Stimulated activated naive CD8-positive, alpha-beta T cell treated with anti-CD3 and anti-CD28 coated beads, Interleukin-15, Interleukin-2, amounts not matched to agents 100 ng/mL and 50 ng/mL, for 24 hours (primary cell): ENCODE measurements around the gene MTCL1.

Experiments
- H3K27ac Mint-ChIP-seq: one replicate; pipeline ENCODE4 v1.8.0; 2021; ENCODE audit warnings: mild to moderate bottlenecking, mixed read lengths
- H3K27me3 Mint-ChIP-seq: one replicate; pipeline ENCODE4 v1.8.0; 2021; ENCODE audit warnings: mixed read lengths
- H3K36me3 Mint-ChIP-seq: one replicate; pipeline ENCODE4 v1.8.0; 2021; ENCODE audit warnings: low read depth, mixed read lengths
- H3K4me1 Mint-ChIP-seq: one replicate; pipeline ENCODE4 v1.8.0; 2021; ENCODE audit warnings: low read depth, mixed read lengths
- H3K4me3 Mint-ChIP-seq: one replicate; pipeline ENCODE4 v1.8.0; 2021; ENCODE audit warnings: mild to moderate bottlenecking, mixed read lengths
- H3K9me3 Mint-ChIP-seq: one replicate; pipeline ENCODE4 v1.8.0; 2021; ENCODE audit warnings: mixed read lengths

MTCL1 gene

GRCh38 chr18:8791171-8791651 lies 85.9 kb downstream of the MTCL1 start:
- no peak overlapping the region for H3K27ac Mint-ChIP-seq
- no peak overlapping the region for H3K4me3 Mint-ChIP-seq
- peaks cover 13% of the 10 kb centered on the region for H3K4me1 Mint-ChIP-seq
- no peaks in the 10 kb centered on the region for H3K9me3 Mint-ChIP-seq
- H3K36me3 Mint-ChIP-seq: no peaks in the 10 kb centered on the region
- peaks cover 7% of the 10 kb centered on the region for H3K27me3 Mint-ChIP-seq

GRCh38 chr18:8792688-8793316 lies 87.4 kb downstream of the MTCL1 start:
- H3K27ac Mint-ChIP-seq: no peak overlapping the region
- no peaks in the 10 kb centered on the region for H3K36me3 Mint-ChIP-seq
- H3K27me3 Mint-ChIP-seq: no peaks in the 10 kb centered on the region
- no peaks in the 10 kb centered on the region for H3K9me3 Mint-ChIP-seq
- H3K4me3 Mint-ChIP-seq: no peak overlapping the region
- peaks cover 6% of the 10 kb centered on the region for H3K4me1 Mint-ChIP-seq

- H3K27me3 Mint-ChIP-seq: no peaks in the 10 kb centered on the region
- no peak overlapping the region for H3K27ac Mint-ChIP-seq
- H3K9me3 Mint-ChIP-seq: no peaks in the 10 kb centered on the region
- H3K4me1 Mint-ChIP-seq: peaks cover 6% of the 10 kb centered on the region
- H3K4me3 Mint-ChIP-seq: no peak overlapping the region
- no peaks in the 10 kb centered on the region for H3K36me3 Mint-ChIP-seq
Measured at GRCh38 chr18:8793445-8794155, 88.2 kb downstream of the MTCL1 start.

- Mint-ChIP-seq H3K4me3 (no peak overlapping the region), H3K4me1 (peaks cover 6% of the 10 kb centered on the region), H3K9me3 (no peaks in the 10 kb centered on the region), H3K36me3 (no peaks in the 10 kb centered on the region), H3K27me3 (no peaks in the 10 kb centered on the region), H3K27ac (no peak overlapping the region)
Measured at GRCh38 chr18:8794156-8794933, 89.0 kb downstream of the MTCL1 start.

GRCh38 chr18:8794934-8795280 lies 89.6 kb downstream of the MTCL1 start:
- no peak overlapping the region for H3K4me3 Mint-ChIP-seq
- peaks cover 6% of the 10 kb centered on the region for H3K4me1 Mint-ChIP-seq
- no peak overlapping the region for H3K27ac Mint-ChIP-seq
- H3K27me3 Mint-ChIP-seq: no peaks in the 10 kb centered on the region
- H3K36me3 Mint-ChIP-seq: no peaks in the 10 kb centered on the region
- no peaks in the 10 kb centered on the region for H3K9me3 Mint-ChIP-seq

- no peaks in the 10 kb centered on the region for H3K9me3 Mint-ChIP-seq
- H3K27ac Mint-ChIP-seq: no peak overlapping the region
- no peak overlapping the region for H3K4me3 Mint-ChIP-seq
- H3K4me1 Mint-ChIP-seq: peaks cover 6% of the 10 kb centered on the region
- no peaks in the 10 kb centered on the region for H3K27me3 Mint-ChIP-seq
- H3K36me3 Mint-ChIP-seq: no peaks in the 10 kb centered on the region
Measured at GRCh38 chr18:8795586-8796325, 90.4 kb downstream of the MTCL1 start.

- Mint-ChIP-seq H3K36me3 (no peaks in the 10 kb centered on the region), H3K9me3 (no peaks in the 10 kb centered on the region), H3K4me3 (no peak overlapping the region), H3K27me3 (no peaks in the 10 kb centered on the region), H3K27ac (no peak overlapping the region), H3K4me1 (peaks cover 6% of the 10 kb centered on the region)
Measured at GRCh38 chr18:8797206-8797605, 91.8 kb downstream of the MTCL1 start.

- H3K9me3 Mint-ChIP-seq: no peaks in the 10 kb centered on the region
- H3K27ac Mint-ChIP-seq: no peak overlapping the region
- peaks cover 6% of the 10 kb centered on the region for H3K4me1 Mint-ChIP-seq
- no peaks in the 10 kb centered on the region for H3K36me3 Mint-ChIP-seq
- H3K4me3 Mint-ChIP-seq: no peak overlapping the region
- H3K27me3 Mint-ChIP-seq: no peaks in the 10 kb centered on the region
Measured at GRCh38 chr18:8799001-8799400, 93.6 kb downstream of the MTCL1 start.

- H3K27me3 Mint-ChIP-seq: no peaks in the 10 kb centered on the region
- H3K4me1 Mint-ChIP-seq: peaks cover 6% of the 10 kb centered on the region
- H3K4me3 Mint-ChIP-seq: no peak overlapping the region
- no peaks in the 10 kb centered on the region for H3K9me3 Mint-ChIP-seq
- H3K27ac Mint-ChIP-seq: no peak overlapping the region
- H3K36me3 Mint-ChIP-seq: no peaks in the 10 kb centered on the region
Measured at GRCh38 chr18:8799596-8800441, 94.5 kb downstream of the MTCL1 start.

GRCh38 chr18:8800445-8800844 lies 95.1 kb downstream of the MTCL1 start:
- Mint-ChIP-seq H3K27me3 (peaks cover 3% of the 10 kb centered on the region), H3K4me3 (no peak overlapping the region), H3K27ac (no peak overlapping the region), H3K36me3 (no peaks in the 10 kb centered on the region), H3K4me1 (peaks cover 6% of the 10 kb centered on the region), H3K9me3 (no peaks in the 10 kb centered on the region)

- Mint-ChIP-seq H3K27ac (no peak overlapping the region), H3K4me3 (no peak overlapping the region), H3K9me3 (no peaks in the 10 kb centered on the region), H3K36me3 (no peaks in the 10 kb centered on the region), H3K4me1 (peaks cover 2% of the 10 kb centered on the region), H3K27me3 (peaks cover 3% of the 10 kb centered on the region)
Measured at GRCh38 chr18:8800876-8801262, 95.5 kb downstream of the MTCL1 start.

GRCh38 chr18:8801263-8801901 lies 96.0 kb downstream of the MTCL1 start:
- Mint-ChIP-seq H3K27me3 (peaks cover 3% of the 10 kb centered on the region), H3K4me3 (no peak overlapping the region), H3K4me1 (no peaks in the 10 kb centered on the region), H3K9me3 (no peaks in the 10 kb centered on the region), H3K27ac (no peak overlapping the region), H3K36me3 (no peaks in the 10 kb centered on the region)

GRCh38 chr18:8802017-8802672 lies 96.8 kb downstream of the MTCL1 start:
- peaks cover 3% of the 10 kb centered on the region for H3K4me1 Mint-ChIP-seq
- peaks cover 3% of the 10 kb centered on the region for H3K27me3 Mint-ChIP-seq
- H3K36me3 Mint-ChIP-seq: no peaks in the 10 kb centered on the region
- H3K9me3 Mint-ChIP-seq: no peaks in the 10 kb centered on the region
- H3K4me3 Mint-ChIP-seq: no peak overlapping the region
- H3K27ac Mint-ChIP-seq: no peak overlapping the region
